GM12875 (cell line): ENCODE measurements around the gene RBCK1.
A peak's percentile ranks its signal among the peaks of the same experiment; 100 is the strongest.

Source experiments
- H3K4me3 ChIP-seq: one replicate; pipeline ENCODE4 v1.5.1; 2011; ENCODE audit warnings: low read depth, low read length, control low read depth
- TF ChIP-seq, protein P1 (sequence below): IDR thresholded peaks from 2 replicates; pipeline ENCODE4 v1.5.1; 2011; ENCODE audit warnings: low read depth, mild to moderate bottlenecking, control low read depth, inconsistent platforms, low read length, moderate library complexity, borderline replicate concordance; ENCODE audit not compliant: insufficient read depth

RBCK1 gene

DNA sequence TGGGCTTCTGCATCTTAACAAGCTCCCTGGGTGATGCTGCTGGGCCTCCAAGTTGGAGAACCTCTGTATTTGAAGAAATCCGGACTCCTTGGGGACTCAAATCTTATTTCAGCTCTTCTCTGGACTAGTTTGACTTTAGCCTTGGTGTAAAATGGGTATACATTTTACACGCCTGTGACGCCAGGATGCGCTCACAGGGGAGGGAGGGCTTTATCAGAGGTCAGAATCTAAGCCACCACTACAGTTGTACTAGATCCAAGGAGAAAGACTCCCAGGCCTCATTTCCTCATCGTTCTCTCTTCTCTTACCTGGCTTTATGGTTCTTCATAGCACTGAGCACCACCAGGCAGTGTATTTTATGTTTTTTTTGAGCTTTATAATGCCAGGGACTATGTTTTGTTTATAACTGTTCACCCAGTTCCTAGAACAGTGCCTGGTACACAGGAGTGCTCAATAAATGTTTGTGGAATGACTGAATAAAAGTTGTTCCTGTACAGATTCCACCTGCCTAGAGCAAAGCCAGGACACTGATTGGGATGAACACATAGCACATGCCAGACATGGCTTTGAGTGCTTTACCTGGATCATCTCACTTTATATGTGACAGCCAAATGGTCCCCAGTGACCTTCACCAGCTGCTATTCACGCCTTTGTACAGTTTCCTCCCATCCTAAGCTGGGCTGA lies 5.1 kb upstream of the RBCK1 start:
- H3K4me3 ChIP-seq, result no peak overlapping the region
- TF ChIP-seq, protein P1, sequence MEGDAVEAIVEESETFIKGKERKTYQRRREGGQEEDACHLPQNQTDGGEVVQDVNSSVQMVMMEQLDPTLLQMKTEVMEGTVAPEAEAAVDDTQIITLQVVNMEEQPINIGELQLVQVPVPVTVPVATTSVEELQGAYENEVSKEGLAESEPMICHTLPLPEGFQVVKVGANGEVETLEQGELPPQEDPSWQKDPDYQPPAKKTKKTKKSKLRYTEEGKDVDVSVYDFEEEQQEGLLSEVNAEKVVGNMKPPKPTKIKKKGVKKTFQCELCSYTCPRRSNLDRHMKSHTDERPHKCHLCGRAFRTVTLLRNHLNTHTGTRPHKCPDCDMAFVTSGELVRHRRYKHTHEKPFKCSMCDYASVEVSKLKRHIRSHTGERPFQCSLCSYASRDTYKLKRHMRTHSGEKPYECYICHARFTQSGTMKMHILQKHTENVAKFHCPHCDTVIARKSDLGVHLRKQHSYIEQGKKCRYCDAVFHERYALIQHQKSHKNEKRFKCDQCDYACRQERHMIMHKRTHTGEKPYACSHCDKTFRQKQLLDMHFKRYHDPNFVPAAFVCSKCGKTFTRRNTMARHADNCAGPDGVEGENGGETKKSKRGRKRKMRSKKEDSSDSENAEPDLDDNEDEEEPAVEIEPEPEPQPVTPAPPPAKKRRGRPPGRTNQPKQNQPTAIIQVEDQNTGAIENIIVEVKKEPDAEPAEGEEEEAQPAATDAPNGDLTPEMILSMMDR, result no peak

DNA sequence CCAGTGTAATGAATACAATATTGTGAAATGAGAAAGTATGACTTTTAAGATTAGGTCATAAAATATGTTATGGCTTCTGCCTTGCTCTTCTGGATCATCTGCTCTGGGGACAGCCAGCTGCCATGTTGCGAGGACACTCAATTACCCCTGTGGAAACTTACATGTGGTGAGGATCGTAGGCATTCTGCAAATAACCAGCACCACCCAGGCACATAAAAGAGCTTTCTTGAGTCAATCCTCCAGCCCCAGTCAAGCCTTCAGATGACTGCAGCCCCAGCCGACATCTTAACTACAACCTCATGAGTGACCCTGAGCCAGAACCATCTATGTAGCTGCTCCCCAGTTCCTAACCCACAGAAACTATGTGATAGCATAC lies 4.5 kb upstream of the RBCK1 start:
- no peak overlapping the region for H3K4me3 ChIP-seq
- TF ChIP-seq, protein P1, result no peak

DNA sequence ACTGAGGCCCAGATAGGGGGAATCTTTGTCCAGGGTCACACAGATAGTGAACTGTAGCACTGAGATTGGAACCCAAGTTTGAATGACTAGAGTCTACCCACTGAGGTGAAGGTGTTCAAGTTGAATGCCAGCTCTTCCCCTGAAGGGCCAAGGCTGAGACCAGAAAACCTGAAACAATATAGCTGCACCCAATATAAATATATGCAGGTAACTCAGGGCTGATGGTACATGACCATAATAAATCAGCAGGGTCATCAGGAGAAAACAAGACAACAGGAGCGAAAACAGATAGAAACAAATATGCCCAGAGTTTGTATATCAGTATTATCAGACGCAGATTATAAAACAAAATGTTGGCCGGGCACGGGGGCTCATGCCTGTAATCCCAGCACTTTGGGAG lies 4.0 kb upstream of the RBCK1 start:
- H3K4me3 ChIP-seq, result no peak overlapping the region
- TF ChIP-seq, protein P1, result no peak

DNA sequence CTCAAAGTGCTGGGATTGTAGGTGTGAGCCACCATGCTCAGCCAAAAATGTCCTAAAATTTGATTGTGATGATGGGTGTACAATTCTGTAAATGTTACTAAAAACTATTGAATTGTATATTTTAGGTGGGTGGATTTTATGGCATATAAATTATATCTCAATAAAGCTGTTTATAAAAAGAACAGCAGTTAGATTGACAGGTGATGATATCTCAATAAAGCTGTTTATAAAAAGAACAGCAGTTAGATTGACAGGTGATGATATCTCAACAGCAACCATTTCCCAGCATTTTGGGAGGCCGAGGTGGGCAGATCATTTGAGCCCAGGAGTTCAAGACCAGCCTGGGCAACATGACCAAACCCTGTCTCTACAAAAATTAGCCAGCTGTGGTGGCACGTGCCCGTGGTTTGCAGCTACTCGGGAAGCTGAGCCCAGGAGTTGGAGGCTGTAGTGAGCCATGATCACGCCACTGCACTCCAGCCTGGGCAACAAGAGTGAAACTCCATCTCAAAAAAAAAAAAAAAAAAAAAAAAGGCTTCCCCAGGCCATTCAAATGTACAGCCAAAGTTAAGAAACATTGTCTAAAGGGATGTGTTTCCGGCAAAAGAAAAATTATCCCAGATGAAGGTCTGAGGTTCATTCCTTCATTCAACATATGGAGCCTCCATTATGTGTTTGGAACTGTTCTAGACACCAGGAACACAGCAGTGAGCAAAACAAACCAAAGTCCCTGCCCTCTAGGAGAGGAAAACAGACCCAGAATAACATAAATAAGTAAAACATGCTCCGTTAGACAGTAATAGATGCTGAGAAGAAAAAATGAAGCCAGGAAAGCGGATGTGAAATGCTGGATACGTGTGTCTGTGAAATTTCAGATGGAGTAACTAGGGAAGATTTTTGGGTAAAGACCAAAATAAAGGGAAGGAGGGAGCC lies 1.6 kb upstream of the RBCK1 start:
- TF ChIP-seq, protein P1, result no peak
- H3K4me3 ChIP-seq, result no peak overlapping the region

DNA sequence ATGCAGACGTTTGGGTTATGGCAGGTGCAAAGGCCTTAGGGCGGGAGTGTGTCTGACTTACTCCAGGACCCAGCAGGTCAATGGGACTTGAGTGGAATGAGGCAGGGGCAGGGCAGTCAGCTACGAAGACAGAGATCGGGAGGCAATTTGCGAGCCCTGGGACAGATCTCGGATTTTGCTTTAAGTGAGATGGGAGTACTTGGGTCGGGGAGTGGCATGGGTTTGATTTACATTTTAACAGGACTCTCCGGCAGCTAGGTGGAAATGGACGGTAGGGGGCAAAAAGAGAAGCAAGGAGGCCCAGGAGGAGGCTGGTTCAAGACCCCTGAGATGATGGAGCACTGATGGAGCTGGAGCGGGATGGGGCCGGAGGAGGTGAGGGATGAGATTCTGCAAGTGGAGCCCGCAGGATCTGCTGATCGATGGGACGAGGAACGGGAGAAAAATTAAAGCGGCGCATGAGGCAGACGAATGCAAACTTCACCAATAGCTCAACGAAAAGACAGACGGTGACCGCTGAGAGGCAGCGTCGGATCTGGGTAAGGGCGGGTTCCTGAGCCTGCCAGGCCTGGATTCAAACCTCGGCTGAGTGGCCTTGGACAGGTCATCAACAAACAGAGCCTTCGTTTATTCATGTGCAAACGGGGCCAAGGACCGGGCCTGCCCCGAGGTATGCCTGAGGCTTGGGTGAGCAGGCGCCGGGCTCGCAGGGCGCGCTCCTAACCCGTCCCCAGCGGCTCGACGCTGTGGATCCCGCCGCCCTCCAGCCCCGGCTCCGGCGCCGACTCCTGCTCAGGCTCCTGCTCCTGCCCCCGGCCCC lies 756 bp upstream of the RBCK1 start:
- TF ChIP-seq, protein P1, result peak; percentile 45; the same call in 1 of the 2 replicates
- peak overlapping the region; percentile 52 for H3K4me3 ChIP-seq

DNA sequence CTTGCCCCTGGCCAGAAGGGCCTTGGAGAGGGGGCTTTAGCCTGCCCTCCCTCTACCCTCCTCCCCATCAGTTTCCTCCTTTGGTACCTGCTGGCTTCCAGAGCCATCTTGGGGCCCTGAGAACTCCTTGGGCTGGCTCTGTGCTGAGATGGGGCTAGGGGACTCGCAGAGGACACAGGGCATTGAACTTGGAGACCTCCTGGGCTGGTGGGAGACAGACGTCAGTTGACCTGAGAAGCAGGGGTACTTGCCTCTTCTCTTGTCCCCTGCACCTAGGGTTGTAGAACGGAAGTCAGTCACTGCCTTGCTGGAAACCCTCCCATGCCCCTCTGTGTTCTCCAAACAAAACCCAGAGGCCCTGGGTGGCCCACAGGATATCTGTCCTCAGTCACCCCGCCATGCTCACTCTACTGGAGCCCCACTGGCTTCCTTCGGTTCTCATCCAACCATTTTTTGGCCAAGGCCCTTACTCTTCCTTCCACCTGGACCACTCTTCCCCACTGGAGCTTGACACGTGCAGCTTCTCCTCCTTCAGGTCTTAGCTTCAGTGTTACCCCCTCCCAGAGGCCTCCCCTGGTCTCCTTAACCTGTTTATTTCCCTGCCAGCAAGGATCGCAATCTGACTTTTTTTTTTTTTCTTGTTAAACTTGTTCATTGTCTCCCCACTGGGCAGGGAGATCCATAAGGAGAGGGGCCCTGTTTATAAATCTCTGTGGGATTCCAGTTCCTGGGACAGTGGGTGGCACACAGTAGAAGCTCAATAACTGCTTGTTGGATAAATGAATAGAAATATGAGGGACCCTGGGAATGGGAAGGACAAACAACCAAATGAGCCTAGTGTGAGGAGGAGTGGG lies 971 bp downstream of the RBCK1 start:
- TF ChIP-seq, protein P1, result no peak

More for the DNA sequence above, 971 bp downstream of the RBCK1 start:
- H3K4me3 ChIP-seq, result peak overlapping the region; percentile 86
